Neuronal stem cell (in vitro differentiated cells): ENCODE results near the gene GPR143.

Experiments used
- DNase-seq: peaks from one replicate; pipeline ENCODE4 v3.0.0-alpha.2; 2013; ENCODE audit warnings: low spot score
- H2AFZ ChIP-seq: one replicate; pipeline ENCODE4 v1.6.1; 2013; ENCODE audit warnings: mild to moderate bottlenecking, low read length, inconsistent platforms
- H2AK5ac ChIP-seq: 2 replicates; pipeline ENCODE4 v1.6.1; 2013; ENCODE audit warnings: low read depth, mild to moderate bottlenecking, inconsistent platforms, low read length, moderate library complexity, mixed read lengths
- H2BK120ac ChIP-seq: 2 replicates; pipeline ENCODE4 v1.6.1; 2013; ENCODE audit warnings: low read depth, mild to moderate bottlenecking, inconsistent platforms, low read length, moderate library complexity, mixed read lengths
- H2BK12ac ChIP-seq: one replicate; pipeline ENCODE4 v1.6.1; 2013; ENCODE audit warnings: low read length, inconsistent platforms
- H2BK15ac ChIP-seq: 2 replicates; pipeline ENCODE4 v1.6.1; 2013; ENCODE audit warnings: mild to moderate bottlenecking, low read length, inconsistent platforms, mixed read lengths
- H2BK5ac ChIP-seq: one replicate; pipeline ENCODE4 v1.6.1; 2013; ENCODE audit warnings: inconsistent platforms, mild to moderate bottlenecking, low read length, moderate library complexity
- H3K14ac ChIP-seq: one replicate; pipeline ENCODE4 v1.6.1; 2013; ENCODE audit warnings: low read length, inconsistent platforms
- H3K18ac ChIP-seq: 2 replicates; pipeline ENCODE4 v1.6.1; 2013; ENCODE audit warnings: low read length, inconsistent platforms
- H3K23ac ChIP-seq: 2 replicates; pipeline ENCODE4 v1.6.1; 2013; ENCODE audit warnings: low read depth, mild to moderate bottlenecking, mixed read lengths, low read length, inconsistent platforms; ENCODE audit not compliant: poor library complexity
- H3K27ac ChIP-seq: replicated peaks from 3 replicates; pipeline ENCODE4 v1.5.1; 2013; ENCODE audit warnings: low read length, inconsistent platforms
- H3K27me3 ChIP-seq, 3 experiments: 2 replicates each; pipeline ENCODE4 v1.6.1; 2013; ENCODE audit warnings: low read length in 3 of 3, mild to moderate bottlenecking in 2 of 3, inconsistent platforms in 1 of 3, low read depth in 1 of 3, mixed read lengths in 1 of 3, moderate library complexity in 1 of 3; ENCODE audit not compliant: control insufficient read depth in 3 of 3, insufficient read depth in 3 of 3
- H3K36me3 ChIP-seq, 2 donors: replicated peaks in 1 of 2; 2 replicates each; pipeline ENCODE4 v1.6.1; 2013; ENCODE audit warnings: low read length in 2 of 2; ENCODE audit not compliant: control insufficient read depth in 2 of 2, insufficient read depth in 2 of 2
- H3K4ac ChIP-seq: 2 replicates; pipeline ENCODE4 v1.6.1; 2013; ENCODE audit warnings: inconsistent platforms, mild to moderate bottlenecking, low read length, moderate library complexity
- H3K4me1 ChIP-seq, 2 donors: 1 replicate in 1 of 2; 2 replicates in 1 of 2; pipeline ENCODE4 v1.6.1; 2013; ENCODE audit warnings: low read length in 2 of 2, low read depth in 1 of 2; ENCODE audit not compliant: control insufficient read depth in 2 of 2, insufficient read depth in 1 of 2
- H3K4me2 ChIP-seq: one replicate; pipeline ENCODE4 v1.6.1; 2013; ENCODE audit warnings: mild to moderate bottlenecking, low read length, inconsistent platforms; ENCODE audit not compliant: insufficient read depth, poor library complexity, severe bottlenecking
- H3K4me3 ChIP-seq, 2 donors: 2 replicates each; pipeline ENCODE4 v1.5.1; 2013; ENCODE audit warnings: low read length in 2 of 2, mild to moderate bottlenecking in 2 of 2, inconsistent platforms in 1 of 2, moderate library complexity in 1 of 2
- H3K79me1 ChIP-seq: one replicate; pipeline ENCODE4 v1.6.1; 2013; ENCODE audit warnings: low read depth, mild to moderate bottlenecking, inconsistent platforms, low read length, moderate library complexity
- H3K9ac ChIP-seq: one replicate; pipeline ENCODE4 v1.6.1; 2013; ENCODE audit warnings: mild to moderate bottlenecking, low read depth, low read length, inconsistent platforms; ENCODE audit not compliant: poor library complexity
- H3K9me3 ChIP-seq, 2 donors: replicated peaks in 1 of 2; 2 replicates each; pipeline versions ENCODE3 to v1.6.1; 2013; ENCODE audit warnings: low read length in 2 of 2, mild to moderate bottlenecking in 2 of 2, inconsistent platforms in 1 of 2, low read depth in 1 of 2, mixed read lengths in 1 of 2, moderate library complexity in 1 of 2; ENCODE audit not compliant: control insufficient read depth in 2 of 2, insufficient read depth in 1 of 2
- H4K8ac ChIP-seq: one replicate; pipeline ENCODE4 v1.6.1; 2013; ENCODE audit warnings: low read depth, mild to moderate bottlenecking, inconsistent platforms, low read length, moderate library complexity
- H4K91ac ChIP-seq: one replicate; pipeline ENCODE4 v1.6.1; 2013; ENCODE audit warnings: low read length, low read depth, mild to moderate bottlenecking, inconsistent platforms; ENCODE audit not compliant: poor library complexity
- WGBS, 2 donors: extraction: QIAGEN DNeasy Blood & Tissue Kit; methylation state at CpG; one replicate each; pipeline ENCODE4 v1.1.7; 2013; ENCODE audit warnings: missing lambda C conversion rate in 2 of 2, mixed read lengths in 1 of 2; ENCODE audit not compliant: insufficient read length in 2 of 2, insufficient replicate concordance in 1 of 2; ENCODE audit errors: extremely low coverage in 2 of 2; 5-methylcytosine and 5-hydroxymethylcytosine counted together

Gene GPR143

GRCh38 chrX:9805956-9806355 is 40.3 kb upstream of the GPR143 start:
- no peak overlapping the region for H4K91ac ChIP-seq
- no CpG with 5 or more reads among the region's 7 CpGs for WGBS, 2 donors
- H3K9me3 ChIP-seq, result no peaks in the 10 kb centered on the region
- H3K4me2 ChIP-seq, result no peak overlapping the region
- no peak overlapping the region for H2BK120ac ChIP-seq
- no peaks in the 10 kb centered on the region for H3K4me1 ChIP-seq
- no peak overlapping the region for H2BK15ac ChIP-seq
- no peak overlapping the region for H3K27ac ChIP-seq
- no peak overlapping the region for H2BK12ac ChIP-seq
- no peak for DNase-seq
- H3K4ac ChIP-seq, result no peak overlapping the region
- no peak overlapping the region for H3K18ac ChIP-seq
- H2AK5ac ChIP-seq, result no peak overlapping the region
- no peaks in the 10 kb centered on the region for H3K36me3 ChIP-seq
- peaks cover 1% of the 10 kb centered on the region for H3K79me1 ChIP-seq
- H3K9ac ChIP-seq, result no peak overlapping the region
- H3K23ac ChIP-seq, result no peak overlapping the region
- no peaks in the 10 kb centered on the region for H3K27me3 ChIP-seq
- no peak overlapping the region for H4K8ac ChIP-seq
- H3K4me3 ChIP-seq, result no peak overlapping the region
- no peak overlapping the region for H2BK5ac ChIP-seq
- H2AFZ ChIP-seq, result no peak overlapping the region
- H3K14ac ChIP-seq, result no peak overlapping the region

DNA sequence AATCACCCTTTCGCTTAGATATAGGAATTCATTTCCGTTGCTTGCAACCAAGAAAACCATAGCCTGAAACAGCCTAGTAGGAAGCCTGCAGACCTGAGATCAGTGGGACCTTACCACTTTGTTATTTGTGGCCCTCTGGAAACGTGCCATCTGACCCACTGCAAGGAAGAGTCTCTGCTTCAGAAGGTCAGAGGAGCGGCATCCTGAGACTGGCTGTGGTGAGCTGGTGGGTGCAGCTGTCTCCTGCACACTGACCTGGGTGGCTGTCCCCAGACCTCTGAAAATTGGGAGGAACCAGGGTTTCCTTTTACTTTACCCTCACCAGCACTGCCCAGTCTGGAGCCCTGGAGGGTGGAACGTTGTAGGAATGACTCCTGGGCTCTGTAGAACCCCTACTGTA is 38.8 kb upstream of the GPR143 start:
- Histone ChIP-seq H4K8ac (no peak overlapping the region), H3K4me3 (no peak overlapping the region), H3K9ac (no peak overlapping the region), H3K4me2 (no peak overlapping the region), H3K9me3 (peaks cover 2 to 6% of the 10 kb centered on the region in 2 donors), H3K4ac (no peak overlapping the region), H3K79me1 (peaks cover 1% of the 10 kb centered on the region), H3K36me3 (no peaks in the 10 kb centered on the region), H3K4me1 (no peaks in the 10 kb centered on the region), H2BK5ac (no peak overlapping the region), H3K14ac (no peak overlapping the region), H3K23ac (no peak overlapping the region), H4K91ac (no peak overlapping the region), H3K18ac (no peak overlapping the region), H2BK12ac (no peak overlapping the region), H3K27ac (no peak overlapping the region), H2AK5ac (no peak overlapping the region), H3K27me3 (no peaks in the 10 kb centered on the region), H2BK15ac (no peak overlapping the region), H2BK120ac (no peak overlapping the region), H2AFZ (no peak overlapping the region)
- WGBS, 2 donors, result no CpG with 5 or more reads among the region's 5 CpGs
- no peak for DNase-seq

DNA sequence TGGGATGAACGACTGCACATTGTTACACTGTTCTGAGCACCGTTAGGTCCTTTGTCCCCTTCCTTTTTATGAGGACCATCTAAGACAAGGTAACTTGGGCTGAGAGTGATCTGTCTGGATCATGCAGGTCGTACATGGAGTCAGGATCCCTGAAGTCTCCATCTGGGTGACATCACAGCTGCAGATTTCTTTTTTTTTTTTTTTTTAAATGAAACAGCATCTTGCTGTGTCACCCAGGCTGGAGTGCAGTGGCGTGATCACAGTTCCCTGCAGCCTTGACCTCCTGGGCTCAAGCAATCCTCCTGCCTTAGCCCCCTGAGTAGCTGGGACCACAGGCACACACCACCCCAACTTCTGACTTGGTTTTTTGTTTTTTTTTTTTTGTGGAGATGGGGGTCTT is 37.1 kb upstream of the GPR143 start:
- H3K36me3 ChIP-seq, result no peaks in the 10 kb centered on the region
- no peak overlapping the region for H3K4me3 ChIP-seq
- no peak overlapping the region for H3K4me2 ChIP-seq
- no peak overlapping the region for H3K14ac ChIP-seq
- no peak overlapping the region for H3K18ac ChIP-seq
- H3K27ac ChIP-seq, result no peak overlapping the region
- no peak overlapping the region for H4K91ac ChIP-seq
- peaks cover 1% of the 10 kb centered on the region for H3K79me1 ChIP-seq
- no peak overlapping the region for H2AK5ac ChIP-seq
- DNase-seq, result no peak
- H3K9ac ChIP-seq, result no peak overlapping the region
- no peak overlapping the region for H3K23ac ChIP-seq
- no peak overlapping the region for H2AFZ ChIP-seq
- H3K9me3 ChIP-seq, result peaks cover 2 to 6% of the 10 kb centered on the region in 2 donors
- H3K4me1 ChIP-seq, result peaks cover 0 to 2% of the 10 kb centered on the region in 2 donors
- H2BK15ac ChIP-seq, result no peak overlapping the region
- H3K4ac ChIP-seq, result no peak overlapping the region
- no peak overlapping the region for H2BK12ac ChIP-seq
- no peak overlapping the region for H4K8ac ChIP-seq
- no peaks in the 10 kb centered on the region for H3K27me3 ChIP-seq
- WGBS, 2 donors, result no CpG with 5 or more reads among the region's 4 CpGs
- H2BK120ac ChIP-seq, result no peak overlapping the region
- no peak overlapping the region for H2BK5ac ChIP-seq

- WGBS, 2 donors, result no CpG with 5 or more reads among the region's 11 CpGs
- no peak overlapping the region for H3K27ac ChIP-seq
- no peak overlapping the region for H2AK5ac ChIP-seq
- no peak overlapping the region for H2BK12ac ChIP-seq
- peaks cover 4 to 15% of the 10 kb centered on the region in 2 donors for H3K9me3 ChIP-seq
- no peak overlapping the region for H3K4ac ChIP-seq
- no peak for DNase-seq
- no peak overlapping the region for H3K14ac ChIP-seq
- peaks cover 0 to 4% of the 10 kb centered on the region in 2 donors for H3K4me1 ChIP-seq
- no peak overlapping the region for H2BK15ac ChIP-seq
- H2BK5ac ChIP-seq, result no peak overlapping the region
- no peak overlapping the region for H3K4me2 ChIP-seq
- no peaks in the 10 kb centered on the region for H3K79me1 ChIP-seq
- H2AFZ ChIP-seq, result no peak overlapping the region
- no peak overlapping the region for H4K91ac ChIP-seq
- no peak overlapping the region for H3K23ac ChIP-seq
- H3K18ac ChIP-seq, result no peak overlapping the region
- H2BK120ac ChIP-seq, result no peak overlapping the region
- H3K9ac ChIP-seq, result no peak overlapping the region
- H4K8ac ChIP-seq, result no peak overlapping the region
- H3K4me3 ChIP-seq, result no peak overlapping the region
- H3K36me3 ChIP-seq, result no peaks in the 10 kb centered on the region
- no peaks in the 10 kb centered on the region for H3K27me3 ChIP-seq
Observed at GRCh38 chrX:9797384-9798360, 32.0 kb upstream of the GPR143 start.
